ENCODE data around the gene RAP1GAP2.
A peak's percentile ranks its signal among the peaks of the same experiment; 100 is the strongest.

Gene RAP1GAP2

DNA sequence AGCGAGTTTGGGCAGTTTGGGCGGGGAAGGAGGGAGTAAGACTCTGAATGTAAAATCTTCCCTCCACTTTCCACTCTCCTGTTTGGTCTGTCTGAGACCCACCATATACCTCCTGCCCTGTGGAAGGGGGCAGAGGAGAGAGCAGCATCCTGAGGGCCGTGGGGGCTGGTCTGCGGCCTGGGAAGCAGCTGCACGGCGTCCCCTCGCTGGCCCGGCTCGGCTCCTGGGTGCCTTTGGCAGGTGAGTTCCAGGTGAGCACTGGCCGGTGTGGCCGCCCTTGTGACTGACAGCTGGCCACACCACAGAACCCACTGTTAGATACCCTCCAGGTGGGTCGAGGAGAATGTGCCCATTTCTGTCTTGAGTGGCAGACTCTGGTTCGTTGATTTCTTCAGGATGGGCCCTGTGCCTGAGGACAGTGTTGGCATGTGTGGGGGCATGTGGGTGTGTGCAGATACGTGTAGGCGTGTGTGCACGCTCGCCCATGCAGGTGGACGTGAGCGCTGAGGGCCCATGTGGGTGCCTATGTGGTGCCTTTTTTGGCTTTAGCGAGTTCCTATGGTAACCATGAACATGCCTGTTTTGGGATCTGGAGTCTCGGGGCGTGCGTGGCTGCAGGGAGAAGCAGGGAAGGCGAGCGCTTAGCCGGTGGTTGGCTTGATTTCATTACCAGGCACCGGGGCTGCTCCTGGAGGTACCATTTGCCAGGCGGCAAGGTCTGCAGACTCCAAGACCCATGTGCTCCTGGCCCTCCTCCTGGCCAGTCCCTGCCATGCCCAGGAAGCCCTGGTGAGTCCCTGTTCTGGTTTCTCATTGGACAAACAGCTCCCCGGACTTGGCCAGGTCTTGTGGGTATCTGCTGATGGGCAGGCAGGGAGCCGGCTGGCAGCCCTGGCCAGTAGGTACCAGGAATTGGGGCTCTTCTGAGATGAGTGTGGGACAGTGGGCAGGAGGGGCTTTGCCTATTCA, 12.4 kb downstream of the RAP1GAP2 start:
- Histone ChIP-seq H3K4me3 (ENCODE audit: low read depth in 1 of 2, low read length in 2 of 2) (no peak overlapping the region), H3K4me1 (ENCODE audit: insufficient read depth, low read length) (no peaks in the 10 kb centered on the region), H3K27ac (ENCODE audit: low read length) (no peak overlapping the region), H3K4me2 (ENCODE audit: insufficient read depth, low read length) (no peak overlapping the region), H3K36me3 (ENCODE audit: insufficient read depth, low read length) (no peaks in the 10 kb centered on the region), H3K9ac (ENCODE audit: low read depth, low read length) (no peak overlapping the region), H3K79me2 (ENCODE audit: insufficient read depth, low read length) (no peaks in the 10 kb centered on the region), H2AFZ (ENCODE audit: low read depth, low read length) (no peak overlapping the region), H4K20me1 (ENCODE audit: insufficient read depth, low read length) (peaks cover 7% of the 10 kb centered on the region; the same call in 1 of the 2 replicates), H3K27me3 (ENCODE audit: insufficient read depth, low read length, poor library complexity) (peaks cover 2% of the 10 kb centered on the region), H3K9me3 (ENCODE audit: insufficient read depth, low read length, severe bottlenecking) (no peaks in the 10 kb centered on the region)
- TF ChIP-seq CTCF (IDR thresholded peaks at IDR 0.05; ENCODE audit: borderline replicate concordance, extremely low read depth, low read length, poor library complexity, severe bottlenecking) (no peak), EZH2 (IDR thresholded peaks at IDR 0.05; ENCODE audit: borderline replicate concordance, low read depth, low read length, severe bottlenecking) (no peak)
- no peak for ATAC-seq (ENCODE audit: insufficient read depth, low read depth)
- DNase-seq, result no peak

GRCh38 chr17:2809337-2809736, 13.1 kb downstream of the RAP1GAP2 start:
- no peaks in the 10 kb centered on the region for H3K9me3 ChIP-seq (ENCODE audit: insufficient read depth, low read length, severe bottlenecking)
- H3K4me2 ChIP-seq (ENCODE audit: insufficient read depth, low read length), result no peak overlapping the region
- TF ChIP-seq CTCF (IDR thresholded peaks at IDR 0.05; ENCODE audit: borderline replicate concordance, extremely low read depth, low read length, poor library complexity, severe bottlenecking) (no peak), EZH2 (IDR thresholded peaks at IDR 0.05; ENCODE audit: borderline replicate concordance, low read depth, low read length, severe bottlenecking) (no peak)
- no peak for ATAC-seq (ENCODE audit: insufficient read depth, low read depth)
- no peaks in the 10 kb centered on the region for H3K36me3 ChIP-seq (ENCODE audit: insufficient read depth, low read length)
- H3K79me2 ChIP-seq (ENCODE audit: insufficient read depth, low read length), result no peaks in the 10 kb centered on the region
- H3K9ac ChIP-seq (ENCODE audit: low read depth, low read length), result no peak overlapping the region
- H4K20me1 ChIP-seq (ENCODE audit: insufficient read depth, low read length), result peaks cover 11% of the 10 kb centered on the region
- H3K4me1 ChIP-seq (ENCODE audit: insufficient read depth, low read length), result peaks cover 5% of the 10 kb centered on the region
- no peak overlapping the region for H3K27ac ChIP-seq (ENCODE audit: low read length)
- no peak overlapping the region for H3K4me3 ChIP-seq (ENCODE audit: low read depth in 1 of 2, low read length in 2 of 2)
- peaks cover 2% of the 10 kb centered on the region for H3K27me3 ChIP-seq (ENCODE audit: insufficient read depth, low read length, poor library complexity)
- DNase-seq, result no peak
- no peak overlapping the region for H2AFZ ChIP-seq (ENCODE audit: low read depth, low read length)

DNA sequence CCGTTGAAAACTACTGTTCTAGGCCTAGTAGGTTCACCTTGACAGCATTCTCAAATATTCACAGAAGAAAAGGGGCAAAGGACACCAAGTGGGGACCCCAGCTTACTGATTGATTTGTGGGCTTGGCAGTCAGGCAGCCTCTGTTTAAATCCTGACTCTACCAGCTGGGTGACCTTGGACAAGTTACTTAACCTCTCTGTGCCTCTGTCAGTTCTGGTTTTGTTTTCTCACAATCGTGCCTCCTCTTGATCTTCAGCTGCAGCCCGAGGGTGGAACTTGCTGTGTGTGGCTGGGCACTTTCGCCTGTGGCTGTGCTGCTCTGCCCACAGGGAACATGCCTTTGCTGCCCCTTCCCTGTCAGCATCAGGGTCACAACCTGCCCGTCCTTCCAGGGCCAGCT, 17.8 kb downstream of the RAP1GAP2 start:
- no peaks in the 10 kb centered on the region for H3K9me3 ChIP-seq (ENCODE audit: insufficient read depth, low read length, severe bottlenecking)
- no peak overlapping the region for H3K9ac ChIP-seq (ENCODE audit: low read depth, low read length)
- no peak for TF ChIP-seq CTCF (IDR thresholded peaks at IDR 0.05; ENCODE audit: borderline replicate concordance, extremely low read depth, low read length, poor library complexity, severe bottlenecking)
- TF ChIP-seq EZH2 (IDR thresholded peaks at IDR 0.05; ENCODE audit: borderline replicate concordance, low read depth, low read length, severe bottlenecking), result no peak
- DNase-seq (peak; percentile 43), ATAC-seq (ENCODE audit: insufficient read depth, low read depth) (peak; percentile 19)
- H3K27me3 ChIP-seq (ENCODE audit: insufficient read depth, low read length, poor library complexity), result peaks cover 2% of the 10 kb centered on the region
- H3K79me2 ChIP-seq (ENCODE audit: insufficient read depth, low read length), result no peaks in the 10 kb centered on the region
- H3K4me3 ChIP-seq (ENCODE audit: low read depth in 1 of 2, low read length in 2 of 2), result peak overlapping the region in 1 of 2 experiments; percentile 47; a peak in 2 of 4 replicates
- H4K20me1 ChIP-seq (ENCODE audit: insufficient read depth, low read length), result peaks cover 17% of the 10 kb centered on the region
- H3K36me3 ChIP-seq (ENCODE audit: insufficient read depth, low read length), result no peaks in the 10 kb centered on the region
- H2AFZ ChIP-seq (ENCODE audit: low read depth, low read length), result no peak overlapping the region
- H3K4me1 ChIP-seq (ENCODE audit: insufficient read depth, low read length), result peaks cover 22% of the 10 kb centered on the region
- H3K27ac ChIP-seq (ENCODE audit: low read length), result no peak overlapping the region; the same call in 1 of the 2 replicates
- peak overlapping the region; percentile 69 for H3K4me2 ChIP-seq (ENCODE audit: insufficient read depth, low read length)

Measured in DND-41 (cell line).